ENCODE data around the gene TMTC1. TPM values are rescaled to one million over a fixed set of nuclear protein-coding genes. Genes with fewer than 3 reads are reported as not detected.

TMTC1 gene
- total and polyA plus RNA-seq, 2 of the 8 experiments (the other 6 are each of a cell fraction or from before 2014, with no cell fraction given), result 15.4 to 20.8 TPM

DNA sequence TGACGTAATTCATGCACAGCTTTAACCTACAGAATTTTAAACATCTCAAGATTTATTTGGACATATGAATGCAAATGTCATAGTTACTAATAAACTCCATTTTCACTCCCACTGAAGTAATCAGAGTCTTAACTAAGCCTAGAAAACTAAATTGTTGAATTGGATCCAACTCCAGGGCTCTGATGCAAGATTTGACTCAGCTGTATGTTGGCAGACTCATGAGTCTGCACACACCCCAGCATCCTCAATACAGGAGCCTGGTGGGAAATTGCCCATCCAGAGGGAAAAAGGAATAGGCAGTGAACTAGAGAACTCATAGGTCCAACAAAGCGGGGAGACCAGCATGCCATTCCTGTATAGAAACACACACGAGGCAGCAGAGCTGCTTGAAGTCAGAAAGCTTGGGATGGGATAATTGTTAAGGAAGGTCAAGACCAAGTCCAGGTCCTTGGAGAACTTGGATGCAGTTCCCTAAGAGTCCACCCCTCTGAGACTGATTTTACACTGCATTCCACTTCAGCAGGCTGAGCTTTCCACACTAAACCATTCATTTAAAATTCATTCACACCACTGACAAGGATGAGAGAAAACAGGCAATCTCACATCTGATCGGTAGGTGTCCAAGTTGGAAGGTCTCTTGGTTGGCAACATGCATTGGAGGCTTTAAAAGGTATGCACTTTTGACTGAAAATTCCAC, 14.4 kb downstream of the TMTC1 start:
- CTCF ChIA-PET (ENCODE audit: partially characterized antibody), result no interaction called here

More for the DNA sequence above, 14.4 kb downstream of the TMTC1 start:
- H3K4me2 ChIP-seq (ENCODE audit: insufficient read depth in 1 of 2, low read depth in 2 of 2, low read length in 2 of 2), result no peak overlapping the region
- H2BK120ac ChIP-seq (replicated peaks; ENCODE audit: low read depth, low read length), result no peak overlapping the region
- H2AFZ ChIP-seq (ENCODE audit: low read length), result no peak overlapping the region
- H3K23ac ChIP-seq (ENCODE audit: insufficient read length), result no peak overlapping the region
- H3K4me3 ChIP-seq (ENCODE audit: extremely low read depth in 1 of 4, insufficient read depth in 2 of 4, low read depth in 3 of 4, low read length in 4 of 4), result no peak overlapping the region
- H3K36me3 ChIP-seq (ENCODE audit: control insufficient read depth in 2 of 4, insufficient read depth in 4 of 4, low read length in 3 of 4), result peaks cover 0 to 5% (median 1%) of the 10 kb centered on the region in 4 experiments; a peak in 3 of 8 replicates
- peaks cover 0 to 3% (median 0%) of the 10 kb centered on the region in 4 experiments; a peak in 1 of 7 replicates for H3K4me1 ChIP-seq (replicated peaks in 1 of 4; ENCODE audit: control insufficient read depth in 3 of 4, insufficient read depth in 4 of 4, low read length in 3 of 4)
- no peak overlapping the region for H3K18ac ChIP-seq (ENCODE audit: extremely low read depth, low read length)
- no peak overlapping the region for H3K14ac ChIP-seq (ENCODE audit: insufficient read length)
- TF ChIP-seq TAF7 (optimal IDR thresholded peaks at IDR 0.05; ENCODE audit: borderline replicate concordance, low read depth, low read length), result no peak
- no peak for TF ChIP-seq ZNF274 (IDR thresholded peaks at IDR 0.05; ENCODE audit: borderline replicate concordance, extremely low read depth, low read length)
- no peak for TF ChIP-seq SP1 (IDR thresholded peaks at IDR 0.05; ENCODE audit: low read depth, low read length)
- no peak overlapping the region for H3K56ac ChIP-seq (replicated peaks; ENCODE audit: insufficient read length, low read depth, low read length)
- no peak overlapping the region for H2BK5ac ChIP-seq (ENCODE audit: low read depth, low read length)
- no peaks in the 10 kb centered on the region for H3K9me3 ChIP-seq (ENCODE audit: insufficient read depth in 2 of 2, low read depth in 1 of 2, low read length in 1 of 2)
- no peak overlapping the region for H4K91ac ChIP-seq (replicated peaks; ENCODE audit: insufficient read length, low read length)
- no peak overlapping the region for H3K4ac ChIP-seq (replicated peaks; ENCODE audit: insufficient read length, low read depth, low read length)
- no peaks in the 10 kb centered on the region; the same call in 1 of the 2 replicates for H3K23me2 ChIP-seq (ENCODE audit: low read depth, low read length)
- H3K79me1 ChIP-seq (ENCODE audit: low read depth, low read length), result no peaks in the 10 kb centered on the region
- H2BK20ac ChIP-seq (ENCODE audit: low read length), result no peak overlapping the region
- H3K27me3 ChIP-seq (replicated peaks in 1 of 4; ENCODE audit: control insufficient read depth in 3 of 4, extremely low read depth in 1 of 4, insufficient read depth in 3 of 4, low read length in 3 of 4), result no peaks in the 10 kb centered on the region
- FAIRE-seq (no peak), DNase-seq (ENCODE audit: low read depth in 1 of 2, low spot score in 2 of 2) (no peak)
- no peak overlapping the region for H2BK12ac ChIP-seq (ENCODE audit: low read depth, low read length)
- POLR2A ChIA-PET (ENCODE audit: partially characterized antibody), result interaction anchor here (0.6 to 1.3 kb wide), 3 partner anchors 9 to 63 kb away, joined by 3 to 4 read pairs (median 3); no protein-coding TSS in a partner anchor
- H3K27ac ChIP-seq (ENCODE audit: low read depth, low read length), result no peak overlapping the region
- H4K8ac ChIP-seq (ENCODE audit: extremely low read depth, insufficient read depth, low read length), result no peak overlapping the region; the same call in 1 of the 2 replicates
- no peak overlapping the region for H2AK5ac ChIP-seq (ENCODE audit: low read depth, low read length)
- H2BK15ac ChIP-seq (ENCODE audit: low read length), result no peak overlapping the region
- no peaks in the 10 kb centered on the region for H4K20me1 ChIP-seq (replicated peaks in 1 of 2; ENCODE audit: control insufficient read depth in 1 of 2, insufficient read depth in 2 of 2, low read length in 2 of 2)
- peaks cover 5 to 69% of the 10 kb centered on the region in 2 experiments; a peak in 3 of 4 replicates for H3K79me2 ChIP-seq (ENCODE audit: control insufficient read depth in 1 of 2, insufficient read depth in 2 of 2, low read length in 2 of 2)
- no peak overlapping the region for H3K9ac ChIP-seq (replicated peaks in 1 of 4; ENCODE audit: extremely low read depth in 1 of 4, low read depth in 3 of 4, low read length in 3 of 4)
- 92% methylated on average over 4 of the region's 4 CpGs; no CpG with 5 or more reads in 1 of the 2 experiments for WGBS, 2 experiments (ENCODE audit: extremely low coverage in 1 of 2, insufficient coverage in 1 of 2, insufficient read length in 1 of 2, insufficient replicate concordance in 2 of 2, low coverage in 1 of 2, low lambda C conversion rate in 2 of 2, missing lambda C conversion rate in 1 of 2)
- H4K5ac ChIP-seq (ENCODE audit: insufficient read length, low read depth, low read length), result no peak overlapping the region
